Esophagus squamous epithelium (tissue), 5 donors: Measurements from ENCODE around the gene ZNF521. TPM values are rescaled to one million over a fixed set of nuclear protein-coding genes. Genes with fewer than 3 reads are reported as not detected.

ENCODE experiments used
- DNase-seq: peaks from one replicate; lab custom pipeline; 2025; lab: John Stamatoyannopoulos, UW
- H3K27ac ChIP-seq, 4 donors: fragments of 200-600 bp; sonication (generic); one replicate each; pipeline ENCODE4 v1.5.1; 2016 to 2019; ENCODE audit warnings: mild to moderate bottlenecking in 1 of 4
- H3K27me3 ChIP-seq, 4 donors: fragments of 200-600 bp; sonication (generic); 1 replicate in 3 of 4; 2 replicates in 1 of 4; pipeline versions ENCODE4 v1.5.1 to v1.6.0; 2017 to 2021; ENCODE audit warnings: antibody characterized with exemption in 1 of 4
- H3K36me3 ChIP-seq, 3 donors: fragments of 200-600 bp; sonication (generic); one replicate each; pipeline ENCODE4 v1.5.1; 2016 to 2019
- H3K4me1 ChIP-seq, 3 donors: fragments of 200-600 bp; sonication (generic); one replicate each; pipeline ENCODE4 v1.5.1; 2017 to 2019
- H3K4me3 ChIP-seq, 4 donors: fragments of 200-600 bp; sonication (generic); 1 replicate in 3 of 4; 2 replicates in 1 of 4; pipeline ENCODE4 v1.5.1; 2016 to 2019; ENCODE audit warnings: mild to moderate bottlenecking in 2 of 4, moderate library complexity in 1 of 4
- H3K9me3 ChIP-seq, 3 donors: fragments of 200-600 bp; sonication (generic); one replicate each; pipeline ENCODE4 v1.5.1; 2016 to 2019
- CTCF ChIP-seq, 6 experiments: fragments of 450-650 bp in 4 of 6; fragments of 200-600 bp in 2 of 6; sonication (generic) in 2 of 6; IDR thresholded peaks; one replicate each; pipeline ENCODE4 v1.5.1; 2016 to 2019; ENCODE audit warnings: antibody characterized with exemption in 6 of 6, mild to moderate bottlenecking in 4 of 6, moderate library complexity in 4 of 6
- POLR2A ChIP-seq, 4 donors: fragments of 450-650 bp; IDR thresholded peaks; one replicate each; pipeline ENCODE4 v1.6.1; 2017; ENCODE audit warnings: antibody characterized with exemption in 4 of 4, mild to moderate bottlenecking in 4 of 4, moderate library complexity in 3 of 4
- WGBS, 2 donors: methylation state at CpG; one replicate each; pipeline ENCODE4 v1.1.5; 2018; 5-methylcytosine and 5-hydroxymethylcytosine counted together
- intact Hi-C: fragments of 100-400 bp; cut with DNase I; formaldehyde crosslinking; loops from one replicate; pipeline ENCODE4 v1.15.0; 2022
- total RNA-seq, 4 donors: library from RNA; depleted of rRNA; stranded (reverse); fragments of >200 nt; gene quantifications; one replicate each; pipeline ENCODE4 v1.1.0, GENCODE V29; 2016
- donor health status: DM: yes; HTN: yes; CAD: no.

The ZNF521 gene
- total RNA-seq, 4 donors from 2014 or later = 0.68 to 11.3 (median 4.7) TPM

DNA sequence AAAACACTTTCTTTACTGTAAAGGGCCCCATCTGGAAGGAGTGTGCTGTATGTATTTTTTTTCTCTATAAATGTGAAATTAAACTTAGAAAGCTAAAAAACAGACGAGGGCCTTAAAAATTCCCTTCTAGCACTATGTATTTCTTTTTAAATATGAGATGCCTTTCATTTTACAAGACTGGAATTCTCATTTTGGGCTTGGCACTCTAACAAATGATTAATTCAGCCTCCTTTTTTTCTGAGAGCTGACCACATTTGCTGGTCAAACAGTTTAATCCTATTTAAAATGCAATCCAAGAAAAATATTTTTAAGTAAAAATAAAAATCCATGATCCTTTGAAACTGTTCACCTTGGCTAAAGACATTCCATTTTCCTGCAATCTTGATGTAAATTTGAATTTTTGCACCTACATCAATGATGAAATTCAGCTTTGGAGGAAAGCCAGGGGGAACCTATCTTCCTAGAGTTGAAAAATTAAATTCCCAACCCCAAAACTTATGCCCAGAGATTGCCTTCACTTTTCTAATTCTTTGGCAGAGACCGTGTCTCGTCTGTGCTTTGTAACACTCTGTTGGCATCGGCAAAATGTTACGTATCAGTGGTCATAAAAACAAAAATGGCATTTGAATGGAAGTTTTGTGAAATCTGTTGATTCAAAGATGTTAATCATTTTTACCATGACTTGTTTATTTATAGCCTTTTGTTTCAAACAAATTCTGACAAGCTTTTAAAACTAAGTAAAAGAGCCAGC is 284.5 kb downstream of the ZNF521 start:
- Histone ChIP-seq H3K4me3 (no peak overlapping the region), H3K27me3 (no peaks in the 10 kb centered on the region), H3K36me3 (no peaks in the 10 kb centered on the region), H3K9me3 (no peaks in the 10 kb centered on the region), H3K4me1 (peaks cover 0 to 8% (median 0%) of the 10 kb centered on the region in 3 donors), H3K27ac (peak overlapping the region in 1 of 4 donors; percentile 13)
- intact Hi-C loops = no loop called here
- 33 to 41% methylated on average over 5 of the region's 5 CpGs for WGBS, 2 donors
- no peak for TF ChIP-seq POLR2A (IDR thresholded peaks at IDR 0.05)
- TF ChIP-seq CTCF (IDR thresholded peaks at IDR 0.05) = no peak
- no peak for DNase-seq

- TF ChIP-seq POLR2A (IDR thresholded peaks at IDR 0.05) (no peak), CTCF (IDR thresholded peaks at IDR 0.05) (no peak)
- Histone ChIP-seq H3K4me1 (peaks cover 0 to 8% (median 0%) of the 10 kb centered on the region in 3 donors), H3K27me3 (no peaks in the 10 kb centered on the region), H3K4me3 (no peak overlapping the region), H3K36me3 (no peaks in the 10 kb centered on the region), H3K27ac (no peak overlapping the region), H3K9me3 (no peaks in the 10 kb centered on the region)
- 67% methylated on average over 3 of the region's 3 CpGs for WGBS, 2 donors
- intact Hi-C loops = no loop called here
- DNase-seq = no peak
Observed at GRCh38 chr18:25066516-25066915, 285.4 kb downstream of the ZNF521 start.

- no peaks in the 10 kb centered on the region for H3K27me3 ChIP-seq
- H3K27ac ChIP-seq = no peak overlapping the region
- H3K36me3 ChIP-seq = no peaks in the 10 kb centered on the region
- H3K4me1 ChIP-seq = no peaks in the 10 kb centered on the region
- no peak for DNase-seq
- no peak overlapping the region for H3K4me3 ChIP-seq
- intact Hi-C loops = no loop called here
- 94 to 100% methylated on average over 1 of the region's 1 CpG for WGBS, 2 donors
- TF ChIP-seq CTCF (IDR thresholded peaks at IDR 0.05) (no peak), POLR2A (IDR thresholded peaks at IDR 0.05) (no peak)
- no peaks in the 10 kb centered on the region for H3K9me3 ChIP-seq
Observed at GRCh38 chr18:25062720-25063119, 289.2 kb downstream of the ZNF521 start.

GRCh38 chr18:25061395-25061794 is 290.6 kb downstream of the ZNF521 start:
- 72 to 80% methylated on average over 2 of the region's 2 CpGs for WGBS, 2 donors
- Histone ChIP-seq H3K9me3 (no peaks in the 10 kb centered on the region), H3K27ac (no peak overlapping the region)

More at GRCh38 chr18:25061395-25061794, 290.6 kb downstream of the ZNF521 start:
- H3K4me3 ChIP-seq = no peak overlapping the region
- no peak for DNase-seq
- no peaks in the 10 kb centered on the region for H3K27me3 ChIP-seq
- H3K36me3 ChIP-seq = no peaks in the 10 kb centered on the region
- intact Hi-C loops = no loop called here
- TF ChIP-seq POLR2A (IDR thresholded peaks at IDR 0.05) = no peak
- no peak for TF ChIP-seq CTCF (IDR thresholded peaks at IDR 0.05)
- no peaks in the 10 kb centered on the region for H3K4me1 ChIP-seq
